ENCODE measurements around the gene PTGER4.
"Not testable (repeated sequence)": the region's sequence is repeated elsewhere in the genome, so short reads cannot be mapped to it uniquely, and the experiment has no call there.

The PTGER4 gene

GRCh38 chr5:40654377-40654991, 25.2 kb upstream of the PTGER4 start:
- H3K79me1 ChIP-seq (ENCODE audit: low read length), result no peaks in the 10 kb centered on the region
- H2BK5ac ChIP-seq (ENCODE audit: low read depth, low read length, poor library complexity), result no peak overlapping the region
- no peaks in the 10 kb centered on the region for H3K9me3 ChIP-seq (ENCODE audit: insufficient read depth, low read depth, low read length)
- H2BK120ac ChIP-seq (ENCODE audit: insufficient read depth, low read length, poor library complexity), result no peak overlapping the region
- no peak overlapping the region for H3K9ac ChIP-seq (ENCODE audit: low read length)
- H3K36me3 ChIP-seq (ENCODE audit: control insufficient read depth in 1 of 2, insufficient read depth in 2 of 2, low read length in 2 of 2), result no peaks in the 10 kb centered on the region
- H4K91ac ChIP-seq (ENCODE audit: low read depth, low read length), result no peak overlapping the region
- no peak overlapping the region for H3K4me2 ChIP-seq (ENCODE audit: low read length)
- DNase-seq, result no peak
- H4K12ac ChIP-seq (ENCODE audit: low read depth, low read length), result no peak overlapping the region
- no peak overlapping the region for H3K4me3 ChIP-seq (ENCODE audit: low read depth, low read length)
- H3K4ac ChIP-seq (ENCODE audit: low read depth, low read length), result no peak overlapping the region
- H4K8ac ChIP-seq (ENCODE audit: low read depth, low read length), result no peak overlapping the region
- no peaks in the 10 kb centered on the region for H3K79me2 ChIP-seq (ENCODE audit: control insufficient read depth, insufficient read depth, low read length, poor library complexity)
- H2AK5ac ChIP-seq (ENCODE audit: low read length), result no peak overlapping the region
- H3K27me3 ChIP-seq (ENCODE audit: insufficient read depth, low read length), result no peaks in the 10 kb centered on the region
- no peak overlapping the region for H3K27ac ChIP-seq (ENCODE audit: low read depth, low read length)
- H3K18ac ChIP-seq (ENCODE audit: low read length), result no peak overlapping the region
- no peaks in the 10 kb centered on the region for H3K4me1 ChIP-seq (ENCODE audit: control insufficient read depth in 1 of 2, insufficient read depth in 2 of 2, low read length in 2 of 2)
- no peak overlapping the region for H3K14ac ChIP-seq (ENCODE audit: low read length)
- H2BK12ac ChIP-seq (ENCODE audit: low read length), result no peak overlapping the region
- H2AFZ ChIP-seq (ENCODE audit: insufficient read depth, low read length, poor library complexity), result no peak overlapping the region
- WGBS (ENCODE audit: extremely low coverage, insufficient coverage, insufficient read length), result no CpG with 5 or more reads among the region's 4 CpGs
- no peak overlapping the region for H3K23ac ChIP-seq (ENCODE audit: low read length)

GRCh38 chr5:40655138-40655537, 24.6 kb upstream of the PTGER4 start:
- Histone ChIP-seq H3K18ac (ENCODE audit: low read length) (no peak overlapping the region), H3K27me3 (ENCODE audit: insufficient read depth, low read length) (no peaks in the 10 kb centered on the region)
- no CpG with 5 or more reads among the region's 2 CpGs for WGBS (ENCODE audit: extremely low coverage, insufficient coverage, insufficient read length)

GRCh38 chr5:40656091-40656490, 23.6 kb upstream of the PTGER4 start:
- H3K27me3 ChIP-seq (ENCODE audit: insufficient read depth, low read length); H2BK12ac ChIP-seq (ENCODE audit: low read length); H3K9me3 ChIP-seq (ENCODE audit: insufficient read depth, low read depth, low read length); H3K4me3 ChIP-seq (ENCODE audit: low read depth, low read length); H3K79me2 ChIP-seq (ENCODE audit: control insufficient read depth, insufficient read depth, low read length, poor library complexity); H3K18ac ChIP-seq (ENCODE audit: low read length); H3K36me3 ChIP-seq (ENCODE audit: control insufficient read depth in 1 of 2, insufficient read depth in 2 of 2, low read length in 2 of 2); H3K23ac ChIP-seq (ENCODE audit: low read length); H2BK120ac ChIP-seq (ENCODE audit: insufficient read depth, low read length, poor library complexity); H4K8ac ChIP-seq (ENCODE audit: low read depth, low read length); H3K4me1 ChIP-seq (ENCODE audit: control insufficient read depth in 1 of 2, insufficient read depth in 2 of 2, low read length in 2 of 2); DNase-seq; H2AFZ ChIP-seq (ENCODE audit: insufficient read depth, low read length, poor library complexity); H3K27ac ChIP-seq (ENCODE audit: low read depth, low read length); H3K14ac ChIP-seq (ENCODE audit: low read length); H3K79me1 ChIP-seq (ENCODE audit: low read length); H2AK5ac ChIP-seq (ENCODE audit: low read length); H4K91ac ChIP-seq (ENCODE audit: low read depth, low read length); H3K9ac ChIP-seq (ENCODE audit: low read length); H3K4ac ChIP-seq (ENCODE audit: low read depth, low read length); H4K12ac ChIP-seq (ENCODE audit: low read depth, low read length); H2BK5ac ChIP-seq (ENCODE audit: low read depth, low read length, poor library complexity); H3K4me2 ChIP-seq (ENCODE audit: low read length): not testable (repeated sequence)

More at GRCh38 chr5:40655138-40655537, 24.6 kb upstream of the PTGER4 start:
- H3K9me3 ChIP-seq (ENCODE audit: insufficient read depth, low read depth, low read length), result no peaks in the 10 kb centered on the region
- no peak overlapping the region for H4K91ac ChIP-seq (ENCODE audit: low read depth, low read length)
- no peak overlapping the region for H4K12ac ChIP-seq (ENCODE audit: low read depth, low read length)
- no peak overlapping the region for H2AFZ ChIP-seq (ENCODE audit: insufficient read depth, low read length, poor library complexity)
- no peak overlapping the region for H2AK5ac ChIP-seq (ENCODE audit: low read length)
- no peak overlapping the region for H3K4me2 ChIP-seq (ENCODE audit: low read length)
- H3K9ac ChIP-seq (ENCODE audit: low read length), result no peak overlapping the region
- H3K27ac ChIP-seq (ENCODE audit: low read depth, low read length), result no peak overlapping the region
- no peak overlapping the region for H3K4ac ChIP-seq (ENCODE audit: low read depth, low read length)
- no peak overlapping the region for H2BK12ac ChIP-seq (ENCODE audit: low read length)
- H3K4me1 ChIP-seq (ENCODE audit: control insufficient read depth in 1 of 2, insufficient read depth in 2 of 2, low read length in 2 of 2), result no peaks in the 10 kb centered on the region
- no peak overlapping the region for H3K4me3 ChIP-seq (ENCODE audit: low read depth, low read length)
- H3K14ac ChIP-seq (ENCODE audit: low read length), result no peak overlapping the region
- no peaks in the 10 kb centered on the region for H3K79me2 ChIP-seq (ENCODE audit: control insufficient read depth, insufficient read depth, low read length, poor library complexity)
- H2BK120ac ChIP-seq (ENCODE audit: insufficient read depth, low read length, poor library complexity), result no peak overlapping the region
- H4K8ac ChIP-seq (ENCODE audit: low read depth, low read length), result no peak overlapping the region
- no peaks in the 10 kb centered on the region for H3K36me3 ChIP-seq (ENCODE audit: control insufficient read depth in 1 of 2, insufficient read depth in 2 of 2, low read length in 2 of 2)
- H3K23ac ChIP-seq (ENCODE audit: low read length), result no peak overlapping the region
- no peak overlapping the region for H2BK5ac ChIP-seq (ENCODE audit: low read depth, low read length, poor library complexity)
- no peak for DNase-seq
- H3K79me1 ChIP-seq (ENCODE audit: low read length), result no peaks in the 10 kb centered on the region

GRCh38 chr5:40656766-40657165, 22.9 kb upstream of the PTGER4 start:
- no peak overlapping the region for H4K91ac ChIP-seq (ENCODE audit: low read depth, low read length)
- no peak overlapping the region for H2BK12ac ChIP-seq (ENCODE audit: low read length)
- no peak overlapping the region for H3K4me3 ChIP-seq (ENCODE audit: low read depth, low read length)
- no peaks in the 10 kb centered on the region for H3K79me1 ChIP-seq (ENCODE audit: low read length)
- no peaks in the 10 kb centered on the region for H3K79me2 ChIP-seq (ENCODE audit: control insufficient read depth, insufficient read depth, low read length, poor library complexity)
- H4K12ac ChIP-seq (ENCODE audit: low read depth, low read length), result no peak overlapping the region
- H3K23ac ChIP-seq (ENCODE audit: low read length), result no peak overlapping the region
- H3K14ac ChIP-seq (ENCODE audit: low read length), result no peak overlapping the region
- no peak overlapping the region for H3K18ac ChIP-seq (ENCODE audit: low read length)
- no peak overlapping the region for H3K4me2 ChIP-seq (ENCODE audit: low read length)
- H4K8ac ChIP-seq (ENCODE audit: low read depth, low read length), result no peak overlapping the region
- no peak overlapping the region for H2AFZ ChIP-seq (ENCODE audit: insufficient read depth, low read length, poor library complexity)
- DNase-seq, result no peak
- no peak overlapping the region for H2BK120ac ChIP-seq (ENCODE audit: insufficient read depth, low read length, poor library complexity)
- no peaks in the 10 kb centered on the region for H3K4me1 ChIP-seq (ENCODE audit: control insufficient read depth in 1 of 2, insufficient read depth in 2 of 2, low read length in 2 of 2)
- no peak overlapping the region for H3K9ac ChIP-seq (ENCODE audit: low read length)
- no peak overlapping the region for H2AK5ac ChIP-seq (ENCODE audit: low read length)
- H3K36me3 ChIP-seq (ENCODE audit: control insufficient read depth in 1 of 2, insufficient read depth in 2 of 2, low read length in 2 of 2), result no peaks in the 10 kb centered on the region
- H3K4ac ChIP-seq (ENCODE audit: low read depth, low read length), result no peak overlapping the region
- no peaks in the 10 kb centered on the region for H3K27me3 ChIP-seq (ENCODE audit: insufficient read depth, low read length)
- H2BK5ac ChIP-seq (ENCODE audit: low read depth, low read length, poor library complexity), result no peak overlapping the region
- no peaks in the 10 kb centered on the region for H3K9me3 ChIP-seq (ENCODE audit: insufficient read depth, low read depth, low read length)
- H3K27ac ChIP-seq (ENCODE audit: low read depth, low read length), result no peak overlapping the region

Data from trophoblast cell (in vitro differentiated cells and primary cell).